ENCODE results near the gene MYO9B.

The MYO9B gene

GRCh38 chr19:17243830-17244617 is 168.4 kb downstream of the MYO9B start:
- DNase-seq = no peak

DNA sequence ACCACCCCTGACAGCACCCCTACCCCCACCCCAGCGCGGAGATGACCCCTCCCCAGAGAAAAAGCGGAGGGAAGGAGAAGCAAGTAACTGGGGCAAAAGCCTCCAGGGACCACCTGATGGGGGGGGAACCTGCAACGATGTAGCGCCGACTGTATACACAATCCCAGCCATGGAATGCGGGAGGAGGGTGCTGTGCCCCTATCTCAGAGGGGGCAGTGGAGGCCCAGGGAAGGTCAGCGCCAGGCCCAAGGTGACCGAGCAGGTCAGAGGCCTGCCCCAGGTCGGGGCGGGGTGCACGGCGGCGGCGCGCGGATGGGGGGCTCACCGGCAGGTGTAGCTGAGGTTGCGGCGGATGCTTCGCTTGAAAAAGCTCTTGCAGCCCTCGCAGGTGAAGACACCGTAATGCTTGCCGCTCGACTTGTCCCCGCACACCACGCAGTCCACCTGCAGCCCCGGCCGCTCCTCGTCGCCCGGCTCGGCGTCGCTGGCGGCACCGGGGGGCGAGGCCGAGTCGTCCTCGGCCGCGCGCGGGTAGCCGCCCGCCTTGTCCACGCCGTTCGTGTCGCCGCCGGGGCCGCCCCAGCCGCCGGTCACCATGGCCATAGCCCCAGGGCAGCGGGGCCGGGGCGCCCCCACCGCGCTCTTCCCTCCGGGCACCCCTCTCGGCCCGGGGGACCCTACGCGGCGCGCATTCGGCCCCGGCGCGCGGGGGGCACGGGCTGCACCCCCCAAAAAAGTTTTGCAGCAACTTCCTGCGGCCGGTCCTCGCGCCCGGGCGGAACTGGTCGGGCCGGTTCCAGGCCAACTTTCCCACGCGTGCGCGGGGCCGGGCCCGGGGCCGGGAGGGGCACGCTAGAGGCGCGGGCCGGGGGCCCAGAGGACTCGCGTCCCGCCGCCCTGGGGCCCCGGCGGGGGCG is 169.3 kb downstream of the MYO9B start:
- no peak for DNase-seq

GRCh38 chr19:17245535-17245984 is 170.0 kb downstream of the MYO9B start, which contains the start of gene NR2F6:
TSS of gene NR2F6 (minus strand) at chr19:17245919. CDS start at chr19:17245220, 699 bp downstream.
- DNase-seq = no peak

GRCh38 chr19:17246681-17247425 is 171.3 kb downstream of the MYO9B start:
- no peak for DNase-seq

GRCh38 chr19:17248011-17248776 is 172.6 kb downstream of the MYO9B start:
- DNase-seq = no peak

GRCh38 chr19:17249887-17250548 is 174.4 kb downstream of the MYO9B start:
- no peak for DNase-seq

- no peak for DNase-seq
Observed at GRCh38 chr19:17254636-17255035, 179.1 kb downstream of the MYO9B start.

- no peak for DNase-seq
Observed at GRCh38 chr19:17255150-17255621, 179.6 kb downstream of the MYO9B start.

DNA sequence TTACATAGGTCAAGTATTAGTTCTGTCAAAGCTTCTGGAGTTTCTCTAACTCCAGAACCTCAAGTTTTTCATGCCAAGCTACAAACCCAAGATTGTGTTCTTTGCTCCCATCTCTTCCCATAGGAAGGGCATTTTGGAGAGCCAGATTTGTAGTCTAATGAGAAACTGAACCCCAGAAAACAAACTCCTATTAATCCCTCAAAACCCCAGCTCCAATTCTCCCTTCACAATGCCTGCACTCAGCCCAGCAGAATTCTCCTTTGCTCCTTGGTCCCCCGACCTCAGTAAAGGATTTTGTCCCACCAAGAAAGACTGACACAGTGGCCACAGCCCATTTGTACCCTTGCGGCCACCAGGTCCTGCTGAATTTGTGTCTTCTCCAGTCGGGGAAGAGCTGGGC is 180.6 kb downstream of the MYO9B start:
- DNase-seq = no peak

DNA sequence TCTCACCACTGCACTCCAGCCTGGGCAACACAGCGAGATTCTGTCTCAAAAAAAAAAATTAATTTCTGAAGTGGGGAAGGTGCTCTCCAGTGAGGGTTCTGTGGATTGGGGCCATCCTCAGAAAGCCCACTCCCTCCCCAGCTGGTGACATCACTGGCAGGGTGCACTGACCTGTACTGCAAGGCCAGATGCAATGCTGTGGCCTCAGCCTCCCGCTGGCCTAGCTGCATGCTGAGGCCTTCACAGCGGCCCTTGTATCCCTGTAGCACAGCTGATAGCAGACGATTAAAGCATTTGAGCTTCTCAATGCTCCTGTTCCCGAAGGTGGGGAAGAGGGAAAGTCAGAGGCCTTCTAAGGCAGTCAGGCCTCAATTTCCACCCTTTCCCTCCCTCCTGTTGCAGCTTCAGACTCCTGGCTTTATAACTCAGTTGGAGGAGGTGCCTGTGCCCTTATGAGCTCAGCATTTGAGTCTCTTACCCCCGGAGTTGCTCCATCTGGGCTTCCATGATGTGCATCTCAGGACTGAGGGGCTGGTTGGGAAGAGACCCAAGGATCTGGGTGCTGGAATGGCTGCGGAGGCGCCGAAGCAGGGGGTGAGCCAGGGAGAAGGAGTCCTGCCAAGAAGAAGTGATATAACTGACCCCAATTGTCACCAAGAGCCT is 183.7 kb downstream of the MYO9B start:
- DNase-seq = no peak

GRCh38 chr19:17259934-17260333 is 184.4 kb downstream of the MYO9B start:
- DNase-seq = no peak

DNA sequence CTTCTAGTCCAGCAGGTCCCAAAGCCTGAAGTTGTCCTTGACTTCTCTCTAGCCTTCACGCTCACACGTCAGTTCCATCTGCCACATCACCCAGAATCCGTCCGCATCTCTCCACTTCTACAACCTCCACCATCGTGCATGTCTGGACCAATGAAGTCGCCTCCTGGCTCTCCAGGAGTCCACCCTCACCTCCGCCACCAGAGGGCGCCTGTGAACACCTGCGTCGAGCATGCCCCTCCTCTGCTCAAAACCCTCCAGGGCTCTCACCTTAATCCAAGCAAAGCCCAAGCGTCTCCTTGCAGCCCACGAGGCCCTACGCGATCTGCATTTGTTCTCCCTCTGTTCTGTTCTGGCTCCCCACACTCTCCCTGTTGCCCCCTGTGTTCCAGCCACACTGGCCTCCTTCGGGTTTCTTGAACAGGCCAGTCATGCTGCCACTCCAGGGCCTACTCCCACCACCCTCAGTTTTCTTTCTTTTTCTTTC is 185.3 kb downstream of the MYO9B start:
- DNase-seq = peak; percentile 92

GRCh38 chr19:17262557-17262956 is 187.0 kb downstream of the MYO9B start:
- DNase-seq = no peak

All from T-helper 9 cell (primary cell).